MM.1S (cell line): ENCODE measurements around the gene ARF1.

Experiments used
- CTCF ChIP-seq: fragments of 300-600 bp; sonication (generic); IDR thresholded peaks from 2 replicates; pipeline ENCODE4 v1.5.1; 2016; ENCODE audit warnings: antibody characterized with exemption, low read length, mixed read lengths
- EZH2phosphoT487 ChIP-seq: fragments of 300-600 bp; sonication (generic); IDR thresholded peaks from 2 replicates; pipeline ENCODE4 v1.6.1; 2018; ENCODE audit warnings: antibody characterized with exemption, low read length

DNA sequence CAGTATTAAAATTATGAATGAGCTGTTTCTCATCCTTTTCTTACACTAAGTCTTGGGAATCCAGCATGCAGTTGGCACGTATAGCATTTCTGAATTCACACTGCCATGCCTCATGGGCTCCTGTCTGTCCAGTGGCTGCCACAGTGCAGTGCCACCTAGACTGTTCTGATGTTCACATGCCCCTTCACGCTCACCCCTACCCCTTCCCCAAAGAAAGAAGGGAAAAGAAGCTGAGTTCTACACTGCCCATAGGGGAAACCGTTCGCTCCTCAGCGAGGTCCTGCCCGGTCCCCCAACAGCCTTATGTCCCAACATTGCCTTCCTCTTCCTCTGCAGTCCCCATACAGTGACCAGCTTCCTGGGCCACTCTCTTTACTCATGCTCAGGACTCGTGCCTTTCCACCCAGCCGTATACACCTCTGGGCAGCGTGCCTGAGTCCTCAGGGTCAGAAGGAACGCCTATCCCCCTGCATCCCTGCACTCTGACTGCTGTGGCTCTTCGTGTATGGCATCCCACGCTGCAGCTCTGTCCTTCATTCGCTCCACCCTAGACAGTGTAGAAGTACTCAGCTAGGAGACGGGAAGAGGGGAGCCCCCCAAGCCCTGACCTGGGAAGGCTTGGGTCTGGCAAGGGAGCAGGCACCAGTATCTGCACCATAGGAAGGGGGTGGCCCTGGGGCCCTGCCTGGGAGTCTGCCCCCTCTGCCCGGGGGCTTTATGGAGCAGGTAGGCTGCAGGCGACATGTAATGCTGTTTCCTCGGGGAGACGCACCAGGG lies 24.1 kb upstream of the ARF1 start:
- TF ChIP-seq CTCF (no peak), EZH2phosphoT487 (no peak)
